ENCODE data around the gene KIZ.

The KIZ gene

GRCh38 chr20:21182832-21183563 is 57.1 kb downstream of the KIZ start:
- DNase-seq (ENCODE audit: low read depth), result no peak
- TF ChIP-seq, protein P1, sequence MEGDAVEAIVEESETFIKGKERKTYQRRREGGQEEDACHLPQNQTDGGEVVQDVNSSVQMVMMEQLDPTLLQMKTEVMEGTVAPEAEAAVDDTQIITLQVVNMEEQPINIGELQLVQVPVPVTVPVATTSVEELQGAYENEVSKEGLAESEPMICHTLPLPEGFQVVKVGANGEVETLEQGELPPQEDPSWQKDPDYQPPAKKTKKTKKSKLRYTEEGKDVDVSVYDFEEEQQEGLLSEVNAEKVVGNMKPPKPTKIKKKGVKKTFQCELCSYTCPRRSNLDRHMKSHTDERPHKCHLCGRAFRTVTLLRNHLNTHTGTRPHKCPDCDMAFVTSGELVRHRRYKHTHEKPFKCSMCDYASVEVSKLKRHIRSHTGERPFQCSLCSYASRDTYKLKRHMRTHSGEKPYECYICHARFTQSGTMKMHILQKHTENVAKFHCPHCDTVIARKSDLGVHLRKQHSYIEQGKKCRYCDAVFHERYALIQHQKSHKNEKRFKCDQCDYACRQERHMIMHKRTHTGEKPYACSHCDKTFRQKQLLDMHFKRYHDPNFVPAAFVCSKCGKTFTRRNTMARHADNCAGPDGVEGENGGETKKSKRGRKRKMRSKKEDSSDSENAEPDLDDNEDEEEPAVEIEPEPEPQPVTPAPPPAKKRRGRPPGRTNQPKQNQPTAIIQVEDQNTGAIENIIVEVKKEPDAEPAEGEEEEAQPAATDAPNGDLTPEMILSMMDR (IDR thresholded peaks at IDR 0.05; ENCODE audit: insufficient read depth, low read depth, low read length, missing control alignments), result no peak
- no peak overlapping the region for H3K4me3 ChIP-seq (ENCODE audit: low read depth, low read length)

- no peak overlapping the region for H3K4me3 ChIP-seq (ENCODE audit: low read depth, low read length)
- DNase-seq (ENCODE audit: low read depth), result no peak
- TF ChIP-seq, protein P1 (IDR thresholded peaks at IDR 0.05; ENCODE audit: insufficient read depth, low read depth, low read length, missing control alignments), result no peak
Measured at GRCh38 chr20:21183722-21184121, 57.8 kb downstream of the KIZ start.

- H3K4me3 ChIP-seq (ENCODE audit: low read depth, low read length), result no peak overlapping the region
- DNase-seq (ENCODE audit: low read depth), result no peak
- TF ChIP-seq, protein P1 (IDR thresholded peaks at IDR 0.05; ENCODE audit: insufficient read depth, low read depth, low read length, missing control alignments), result no peak
Measured at GRCh38 chr20:21184819-21185218, 58.9 kb downstream of the KIZ start.

DNA sequence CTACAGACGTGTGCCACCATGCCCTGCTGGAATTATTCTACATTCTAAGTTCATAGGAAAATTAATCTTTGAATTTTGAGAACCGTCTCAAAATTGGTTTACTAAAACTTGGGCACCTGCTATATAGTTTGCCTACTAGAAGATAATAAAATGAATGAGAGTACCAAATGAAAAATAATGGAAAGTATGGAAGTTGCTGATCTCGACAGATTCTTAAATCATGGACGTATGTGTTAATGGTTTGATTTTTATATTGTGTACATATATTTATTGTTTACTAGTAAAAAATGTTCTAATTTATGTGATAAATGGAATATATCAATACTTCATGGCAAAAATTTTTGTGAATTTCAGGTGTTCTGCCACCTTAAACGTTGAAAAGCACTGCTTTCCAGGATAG is 60.0 kb downstream of the KIZ start:
- TF ChIP-seq, protein P1 (IDR thresholded peaks at IDR 0.05; ENCODE audit: insufficient read depth, low read depth, low read length, missing control alignments), result no peak
- DNase-seq (ENCODE audit: low read depth), result no peak
- H3K4me3 ChIP-seq (ENCODE audit: low read depth, low read length), result no peak overlapping the region

DNA sequence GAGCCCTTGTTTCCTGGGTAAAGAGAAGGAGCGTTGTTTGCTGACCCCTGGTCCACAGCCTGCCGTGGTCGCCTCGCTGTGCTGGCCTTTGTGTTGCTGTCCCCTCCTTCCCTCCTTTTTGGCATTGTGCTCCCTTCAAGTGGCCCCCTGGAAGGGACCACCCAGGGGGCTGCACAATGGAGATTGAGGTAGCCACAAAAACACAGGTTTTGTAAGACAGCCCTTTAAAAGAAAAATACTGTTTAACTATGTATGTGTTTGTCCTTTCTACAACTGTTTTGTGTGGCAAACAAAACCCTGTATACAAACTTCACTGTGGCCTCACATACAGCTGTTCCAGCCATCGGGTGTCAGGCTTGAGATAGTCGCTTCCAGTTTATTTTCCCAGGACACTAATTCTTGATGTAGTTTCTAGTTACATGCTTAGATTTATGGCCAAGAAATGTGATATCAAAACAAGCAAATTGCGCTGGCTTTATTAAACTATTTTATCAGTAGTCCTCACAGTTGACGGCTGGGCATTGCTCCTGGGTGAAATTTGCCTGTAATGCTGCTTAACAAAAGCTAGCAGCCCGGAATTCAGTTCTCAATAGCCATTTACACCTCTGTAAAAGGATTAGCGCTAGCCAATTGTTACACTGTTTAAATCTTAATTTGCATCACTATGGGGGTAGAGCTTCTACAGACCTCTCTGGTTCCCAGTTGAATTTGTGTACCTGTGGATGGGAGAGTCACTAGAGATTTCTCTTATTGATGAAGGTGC is 64.1 kb downstream of the KIZ start:
- no peak for DNase-seq (ENCODE audit: low read depth)
- H3K4me3 ChIP-seq (ENCODE audit: low read depth, low read length), result no peak overlapping the region
- TF ChIP-seq, protein P1 (IDR thresholded peaks at IDR 0.05; ENCODE audit: insufficient read depth, low read depth, low read length, missing control alignments), result no peak

DNA sequence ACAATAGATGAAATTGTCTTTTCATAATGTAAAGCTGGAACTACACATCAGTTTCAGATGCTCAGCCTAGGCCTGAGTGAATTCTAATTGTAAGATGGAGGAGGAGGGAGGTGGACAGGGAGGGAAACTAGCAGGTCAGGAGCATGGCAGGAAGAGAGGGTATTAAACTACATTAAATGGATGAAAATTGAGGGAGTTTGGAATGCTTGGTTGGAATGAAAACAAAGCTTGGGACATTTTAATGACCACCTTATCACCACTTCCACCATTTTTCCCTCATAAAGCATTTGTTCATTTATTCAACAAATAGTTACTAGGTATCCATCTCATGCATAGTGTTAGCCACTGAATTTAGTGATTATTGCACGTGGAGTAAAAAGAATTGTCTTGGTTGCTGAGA is 65.0 kb downstream of the KIZ start:
- TF ChIP-seq, protein P1 (IDR thresholded peaks at IDR 0.05; ENCODE audit: insufficient read depth, low read depth, low read length, missing control alignments), result no peak
- DNase-seq (ENCODE audit: low read depth), result no peak
- H3K4me3 ChIP-seq (ENCODE audit: low read depth, low read length), result no peak overlapping the region
